Activated CD4-positive, alpha-beta T cell treated with anti-CD3 and anti-CD28 coated beads, Interleukin-2, amount 50 U/mL, for 16 hours (primary cell): ENCODE results near the gene TULP1.
A peak's percentile ranks its signal among the peaks of the same experiment; 100 is the strongest.

ENCODE experiments used
- DNase-seq: peaks from one replicate; pipeline ENCODE4 v3.0.0-alpha.2; 2020

TULP1 gene

DNA sequence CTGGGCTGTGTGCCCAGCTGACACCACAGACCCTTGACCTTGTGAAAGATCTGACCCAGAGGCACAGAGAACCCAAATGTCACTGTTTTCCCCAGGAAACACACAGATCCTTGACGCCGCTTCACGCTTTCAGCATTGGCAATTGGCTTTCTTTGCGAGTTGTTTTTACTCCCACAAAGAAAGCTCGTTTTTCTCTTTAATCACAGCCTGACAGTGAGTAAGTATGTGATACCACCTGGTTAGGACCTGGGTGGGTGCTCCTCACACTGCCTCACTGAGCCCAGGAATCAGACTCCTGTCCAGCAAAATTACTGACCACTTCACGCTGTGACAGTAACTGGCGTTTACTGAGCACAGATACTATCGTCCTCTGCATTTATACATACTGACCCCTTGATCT is 31.5 kb downstream of the TULP1 start:
- DNase-seq = no peak

GRCh38 chr6:35480176-35480575 is 32.5 kb downstream of the TULP1 start:
- DNase-seq = no peak

DNA sequence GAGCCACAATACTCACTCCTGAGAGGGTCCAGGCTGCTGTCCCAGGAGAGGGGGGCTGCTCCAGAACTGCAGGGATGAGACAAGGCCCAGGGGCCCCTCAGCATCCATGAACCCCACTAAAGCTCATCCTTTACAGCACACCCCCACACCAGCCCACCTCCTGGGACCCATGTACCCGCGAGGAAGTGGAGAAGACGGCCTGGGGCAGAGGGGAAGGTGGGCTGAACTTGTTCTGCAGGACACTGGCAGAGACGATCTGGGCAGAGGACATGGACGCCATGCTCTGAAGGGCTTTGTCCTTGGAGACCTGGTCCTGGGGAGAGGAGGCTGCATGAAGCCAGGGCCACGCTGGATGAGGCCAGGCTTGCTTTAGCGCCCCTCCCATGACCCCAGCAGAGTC is 34.4 kb downstream of the TULP1 start:
- DNase-seq = no peak

GRCh38 chr6:35477551-35478179 is 35.0 kb downstream of the TULP1 start:
- DNase-seq = no peak

- DNase-seq = no peak
Observed at GRCh38 chr6:35477028-35477427, 35.7 kb downstream of the TULP1 start.

DNA sequence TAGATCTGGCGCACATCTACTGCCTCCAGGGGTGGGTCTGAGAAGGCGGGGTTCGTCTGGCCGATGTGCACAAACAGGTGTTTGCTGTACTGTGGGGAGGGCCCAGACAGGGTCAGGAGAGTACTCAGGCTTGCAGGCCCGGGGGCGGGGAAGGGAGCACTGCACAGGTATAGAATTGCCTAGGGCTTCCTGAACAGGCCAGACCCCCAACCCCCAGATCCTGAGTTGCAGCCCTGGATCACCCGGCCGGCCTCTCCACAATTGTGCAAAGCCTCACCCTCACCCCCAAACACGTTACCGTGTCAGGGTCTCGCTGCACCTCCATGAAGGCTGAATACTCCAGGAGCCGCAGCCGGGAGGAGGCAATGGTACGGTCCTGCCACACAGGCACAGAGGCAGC is 36.7 kb downstream of the TULP1 start:
- DNase-seq = no peak

DNA sequence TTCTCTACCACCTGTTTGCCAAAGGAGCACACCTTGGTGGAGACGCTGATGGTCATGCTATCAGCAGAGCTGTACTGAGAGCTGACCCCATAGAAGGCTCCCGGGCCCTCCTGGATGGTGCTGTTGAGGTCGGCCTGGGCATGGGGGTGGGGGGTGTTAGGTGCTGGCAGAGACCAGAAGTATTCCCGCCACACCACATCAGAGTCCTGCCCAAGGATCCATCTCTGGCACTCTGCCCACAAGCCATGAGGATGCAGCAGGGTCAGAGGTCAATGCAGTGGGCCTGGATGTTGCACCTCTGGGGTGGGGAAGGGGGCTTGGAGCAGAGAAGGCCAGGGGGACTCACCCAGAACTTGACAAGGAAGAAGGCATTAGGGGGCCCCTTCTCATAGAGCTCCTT is 37.1 kb downstream of the TULP1 start:
- DNase-seq = no peak

GRCh38 chr6:35474942-35475570 is 37.6 kb downstream of the TULP1 start:
- peak; percentile 26 for DNase-seq

- DNase-seq = peak; percentile 39
Observed at GRCh38 chr6:35474131-35474941, 38.4 kb downstream of the TULP1 start.

DNA sequence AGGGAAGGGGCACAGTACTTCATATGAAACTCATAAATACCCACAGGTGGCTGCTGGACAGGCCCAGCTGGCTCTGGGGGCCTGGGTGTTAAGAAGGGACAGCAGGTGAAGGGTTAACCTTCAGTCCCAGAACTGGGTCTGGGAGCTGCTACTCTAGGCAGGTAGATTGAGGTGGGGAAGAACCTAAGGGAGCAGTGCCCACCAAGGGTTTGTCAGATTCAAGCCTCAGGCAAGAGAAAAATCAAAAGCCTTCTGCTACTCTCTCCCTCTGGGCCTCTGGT is 38.9 kb downstream of the TULP1 start:
- peak; percentile 34 for DNase-seq

- peak; percentile 43 for DNase-seq
Observed at GRCh38 chr6:35473075-35473849, 39.4 kb downstream of the TULP1 start.

- DNase-seq = no peak
Observed at GRCh38 chr6:35471836-35472345, 40.8 kb downstream of the TULP1 start.

DNA sequence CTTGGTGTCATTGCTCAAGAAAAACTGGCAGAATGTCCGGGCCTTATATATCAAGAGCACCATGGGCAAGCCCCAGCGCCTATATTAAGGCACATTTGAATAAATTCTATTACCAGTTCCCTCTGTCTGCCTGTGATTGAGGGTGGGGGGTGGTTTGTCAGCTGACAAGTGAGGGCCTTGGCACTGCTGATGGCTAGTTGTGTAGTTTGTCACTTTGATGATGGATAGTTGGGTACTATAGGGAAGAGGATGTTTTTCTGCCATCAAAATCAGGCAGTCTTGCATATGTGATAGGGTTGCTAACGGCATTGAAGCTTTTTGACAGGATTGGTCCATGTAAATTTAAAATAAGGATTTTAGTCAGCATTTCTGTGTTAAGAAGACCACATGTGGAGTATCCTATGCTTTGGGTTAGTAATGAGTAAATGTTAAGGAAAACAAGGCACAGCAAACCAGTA is 42.0 kb downstream of the TULP1 start:
- DNase-seq = no peak

DNA sequence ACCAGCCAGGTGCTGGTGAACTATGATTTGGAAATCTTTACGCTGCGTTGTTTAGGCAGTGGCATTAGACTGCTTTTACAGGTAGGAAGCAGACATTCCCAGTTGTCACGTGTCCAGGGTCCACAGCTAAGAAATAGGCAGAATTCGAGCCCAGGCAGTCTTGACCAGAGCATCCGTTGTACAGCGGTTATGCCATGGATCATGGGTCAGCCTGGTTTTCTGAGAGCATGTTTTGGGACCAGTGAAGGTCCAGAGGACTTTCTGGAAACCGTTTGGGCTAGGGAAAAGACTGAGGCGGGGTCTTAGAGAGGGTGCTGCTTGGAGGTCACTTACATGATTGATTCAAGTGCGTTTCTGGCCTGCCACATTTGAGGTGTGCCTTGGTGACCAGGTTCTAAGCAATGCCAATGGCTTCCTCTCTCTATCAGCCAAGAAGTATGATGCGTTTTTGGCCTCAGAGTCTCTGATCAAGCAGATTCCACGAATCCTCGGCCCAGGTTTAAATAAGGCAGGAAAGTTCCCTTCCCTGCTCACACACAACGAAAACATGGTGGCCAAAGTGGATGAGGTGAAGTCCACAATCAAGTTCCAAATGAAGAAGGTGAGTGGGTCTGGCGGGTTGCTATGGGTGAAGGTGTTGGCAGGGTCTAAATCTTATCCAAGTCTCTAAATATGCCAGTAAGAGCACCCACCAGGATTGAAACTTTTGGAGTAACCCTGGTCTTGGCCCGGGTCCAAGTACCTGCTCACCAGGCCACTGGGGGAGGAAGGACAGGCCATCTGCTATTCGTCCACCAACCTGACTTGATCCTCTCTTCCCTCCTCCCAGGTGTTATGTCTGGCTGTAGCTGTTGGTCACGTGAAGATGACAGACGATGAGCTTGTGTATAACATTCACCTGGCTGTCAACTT is 42.7 kb downstream of the TULP1 start:
- DNase-seq = peak; percentile 40

- no peak for DNase-seq
Observed at GRCh38 chr6:35468980-35469750, 43.5 kb downstream of the TULP1 start.

- DNase-seq = peak; percentile 98
Observed at GRCh38 chr6:35468181-35468979, 44.3 kb downstream of the TULP1 start, which contains the start of gene RPL10A. RPL10A (plus strand) TSS chr6:35468401; CDS start chr6:35468435, 34 bp downstream.

- DNase-seq = no peak
Observed at GRCh38 chr6:35465646-35466045, 47.0 kb downstream of the TULP1 start.

GRCh38 chr6:35463292-35463691 is 49.4 kb downstream of the TULP1 start:
- DNase-seq = no peak

DNA sequence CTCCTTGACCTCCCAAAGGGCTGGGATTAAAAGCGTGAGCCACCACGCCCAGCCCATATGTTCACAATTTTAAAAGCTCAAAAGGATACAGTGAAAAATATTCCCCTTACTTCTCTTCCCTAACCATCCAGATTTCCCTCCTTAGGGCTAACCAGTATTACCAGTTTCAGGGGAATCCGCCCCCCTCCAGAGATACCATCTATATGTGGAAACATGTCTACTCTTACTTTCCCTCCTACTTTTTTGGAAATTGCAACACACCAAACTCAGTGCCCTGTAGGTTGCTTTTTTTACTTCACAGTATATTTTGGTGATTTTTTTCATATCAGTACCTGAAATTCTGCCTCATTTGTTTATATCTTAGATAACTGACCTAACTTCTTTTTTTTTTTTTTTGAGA is 51.4 kb downstream of the TULP1 start:
- no peak for DNase-seq

- DNase-seq = no peak
Observed at GRCh38 chr6:35457907-35458306, 54.8 kb downstream of the TULP1 start.
